ENCODE measurements around the gene DYNLT2.

DNA sequence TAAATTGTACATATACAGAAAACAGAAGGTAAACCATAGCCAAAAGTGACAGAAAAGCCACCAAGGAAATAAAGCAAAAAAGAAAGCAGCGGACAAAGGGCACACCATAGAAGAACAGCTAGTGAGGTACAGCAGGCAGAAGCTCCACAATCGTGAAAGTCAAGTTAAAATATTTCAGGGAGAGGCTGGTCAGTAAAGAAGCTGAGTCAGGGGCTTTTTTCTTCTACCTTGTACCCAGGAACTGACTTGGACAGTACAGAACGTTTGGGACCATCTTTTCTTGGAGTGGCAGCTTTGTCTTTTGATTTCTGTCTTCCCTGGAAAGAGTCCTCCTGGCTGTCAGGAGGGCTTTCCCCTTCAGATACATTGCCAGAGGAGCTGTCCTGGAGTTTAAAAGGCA, 41.4 kb downstream of the DYNLT2 start:
- TF ChIP-seq POLR2A (IDR thresholded peaks at IDR 0.05), result no peak
- TF ChIP-seq, protein P1, sequence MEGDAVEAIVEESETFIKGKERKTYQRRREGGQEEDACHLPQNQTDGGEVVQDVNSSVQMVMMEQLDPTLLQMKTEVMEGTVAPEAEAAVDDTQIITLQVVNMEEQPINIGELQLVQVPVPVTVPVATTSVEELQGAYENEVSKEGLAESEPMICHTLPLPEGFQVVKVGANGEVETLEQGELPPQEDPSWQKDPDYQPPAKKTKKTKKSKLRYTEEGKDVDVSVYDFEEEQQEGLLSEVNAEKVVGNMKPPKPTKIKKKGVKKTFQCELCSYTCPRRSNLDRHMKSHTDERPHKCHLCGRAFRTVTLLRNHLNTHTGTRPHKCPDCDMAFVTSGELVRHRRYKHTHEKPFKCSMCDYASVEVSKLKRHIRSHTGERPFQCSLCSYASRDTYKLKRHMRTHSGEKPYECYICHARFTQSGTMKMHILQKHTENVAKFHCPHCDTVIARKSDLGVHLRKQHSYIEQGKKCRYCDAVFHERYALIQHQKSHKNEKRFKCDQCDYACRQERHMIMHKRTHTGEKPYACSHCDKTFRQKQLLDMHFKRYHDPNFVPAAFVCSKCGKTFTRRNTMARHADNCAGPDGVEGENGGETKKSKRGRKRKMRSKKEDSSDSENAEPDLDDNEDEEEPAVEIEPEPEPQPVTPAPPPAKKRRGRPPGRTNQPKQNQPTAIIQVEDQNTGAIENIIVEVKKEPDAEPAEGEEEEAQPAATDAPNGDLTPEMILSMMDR (IDR thresholded peaks at IDR 0.05), result no peak

Measured in testis (tissue), 2 donors.